Sigmoid colon (tissue), 7 donors: ENCODE results near the gene DNAJC30. TPM values are rescaled to one million over a fixed set of nuclear protein-coding genes. Genes with fewer than 3 reads are reported as not detected.

Experiments used
- DNase-seq: peaks from one replicate; pipeline ENCODE4 v3.0.0-alpha.2; 2019
- H3K27ac ChIP-seq, 4 donors: fragments of 200-600 bp; sonication (generic); one replicate each; pipeline ENCODE4 v1.5.1; 2016 to 2019; ENCODE audit warnings: mild to moderate bottlenecking in 1 of 4
- H3K27me3 ChIP-seq, 3 donors: fragments of 200-600 bp; sonication (generic); one replicate each; pipeline ENCODE4 v1.5.1; 2019; ENCODE audit warnings: mild to moderate bottlenecking in 1 of 3
- H3K36me3 ChIP-seq, 4 donors: fragments of 200-600 bp; sonication (generic); one replicate each; pipeline ENCODE4 v1.5.1; 2016 to 2019
- H3K4me1 ChIP-seq, 4 donors: fragments of 200-600 bp; sonication (generic); one replicate each; pipeline ENCODE4 v1.5.1; 2017 to 2019
- H3K4me3 ChIP-seq, 4 donors: fragments of 200-600 bp; sonication (generic); one replicate each; pipeline ENCODE4 v1.5.1; 2017 to 2019; ENCODE audit warnings: mild to moderate bottlenecking in 2 of 4, moderate library complexity in 1 of 4
- H3K9me3 ChIP-seq, 4 donors: fragments of 200-600 bp in 3 of 4; sonication (generic) in 3 of 4; one replicate each; pipeline versions ENCODE4 v1.5.1 to v1.6.1; 2013 to 2019
- CTCF ChIP-seq, 4 experiments: fragments of 450-650 bp in 3 of 4; fragments of 200-600 bp in 1 of 4; IDR thresholded peaks; one replicate each; pipeline ENCODE4 v1.5.1; 2016 to 2019; ENCODE audit warnings: antibody characterized with exemption in 4 of 4, mild to moderate bottlenecking in 3 of 4, moderate library complexity in 2 of 4
- EP300 ChIP-seq, 4 donors: sonication (generic); formaldehyde crosslinking; IDR thresholded peaks; one replicate each; pipeline ENCODE4 v1.6.1; 2017; ENCODE audit warnings: antibody characterized with exemption in 4 of 4
- POLR2A ChIP-seq, 2 donors: fragments of 450-650 bp; IDR thresholded peaks; one replicate each; pipeline ENCODE4 v1.6.1; 2016; ENCODE audit warnings: antibody characterized with exemption in 2 of 2, mild to moderate bottlenecking in 2 of 2, moderate library complexity in 2 of 2
- POLR2AphosphoS5 ChIP-seq, 4 donors: sonication (generic); formaldehyde crosslinking; IDR thresholded peaks; one replicate each; pipeline ENCODE4 v1.6.1; 2017; ENCODE audit warnings: antibody characterized with exemption in 4 of 4
- WGBS, 2 donors: extraction: QIAGEN DNeasy Blood & Tissue Kit; methylation state at CpG; one replicate each; pipeline ENCODE4 v1.1.7; 2013; 5-methylcytosine and 5-hydroxymethylcytosine counted together
- intact Hi-C: fragments of 100-400 bp; cut with DNase I; formaldehyde crosslinking; loops from one replicate; pipeline ENCODE4 v1.15.1; 2023
- polyA plus RNA-seq, 3 donors: library from polyadenylated mRNA; stranded (reverse); fragments of 200-250 nt; gene quantifications; one replicate each; pipeline ENCODE4 v1.2.3, GENCODE V29; 2013
- total RNA-seq, 4 donors: library from RNA; depleted of rRNA; stranded (reverse); fragments of >200 nt; gene quantifications; one replicate each; pipeline ENCODE4 v1.1.0, GENCODE V29; 2016
- donor health status: healthy with polysubstance abuse.
- donor health status: Bipolar disorder and iron deficiency.
- donor health status: healthy.

DNAJC30 gene
- total and polyA plus RNA-seq, 7 donors = 3.3 to 9.4 (median 6.6) TPM

- intact Hi-C loops = no loop called here
- 88 to 92% methylated on average over 7 of the region's 7 CpGs for WGBS, 2 donors
- Histone ChIP-seq H3K27ac (no peak overlapping the region), H3K4me1 (peaks cover 0 to 2% (median under 1%) of the 10 kb centered on the region in 4 donors), H3K9me3 (no peaks in the 10 kb centered on the region), H3K27me3 (no peaks in the 10 kb centered on the region), H3K36me3 (peaks cover 30 to 87% (median 39%) of the 10 kb centered on the region in 4 donors), H3K4me3 (no peak overlapping the region)
- no peak for DNase-seq
- TF ChIP-seq CTCF (IDR thresholded peaks at IDR 0.05) (no peak), EP300 (IDR thresholded peaks at IDR 0.05) (no peak), POLR2AphosphoS5 (IDR thresholded peaks at IDR 0.05) (no peak), POLR2A (IDR thresholded peaks at IDR 0.05) (no peak)
Measured at GRCh38 chr7:73698410-73698809, 15.2 kb upstream of the DNAJC30 start.

- Histone ChIP-seq H3K9me3 (no peaks in the 10 kb centered on the region), H3K36me3 (peaks cover 35 to 96% (median 50%) of the 10 kb centered on the region in 4 donors), H3K4me3 (no peak overlapping the region), H3K27ac (no peak overlapping the region), H3K4me1 (no peaks in the 10 kb centered on the region), H3K27me3 (no peaks in the 10 kb centered on the region)
- WGBS, 2 donors = 87 to 89% methylated on average over 4 of the region's 4 CpGs
- intact Hi-C loops = no loop called here
- no peak for DNase-seq
- TF ChIP-seq EP300 (IDR thresholded peaks at IDR 0.05) (no peak), POLR2A (IDR thresholded peaks at IDR 0.05) (no peak), CTCF (IDR thresholded peaks at IDR 0.05) (no peak), POLR2AphosphoS5 (IDR thresholded peaks at IDR 0.05) (no peak)
Measured at GRCh38 chr7:73696372-73696771, 13.1 kb upstream of the DNAJC30 start.

- Histone ChIP-seq H3K27me3 (no peaks in the 10 kb centered on the region), H3K36me3 (peaks cover 13 to 92% (median 54%) of the 10 kb centered on the region in 4 donors), H3K4me1 (no peaks in the 10 kb centered on the region), H3K9me3 (no peaks in the 10 kb centered on the region), H3K4me3 (no peak overlapping the region), H3K27ac (no peak overlapping the region)
- no peak for DNase-seq
- 86 to 90% methylated on average over 7 of the region's 7 CpGs for WGBS, 2 donors
- TF ChIP-seq POLR2AphosphoS5 (IDR thresholded peaks at IDR 0.05) (no peak), POLR2A (IDR thresholded peaks at IDR 0.05) (no peak), CTCF (IDR thresholded peaks at IDR 0.05) (no peak), EP300 (IDR thresholded peaks at IDR 0.05) (no peak)
- intact Hi-C loops = no loop called here
Measured at GRCh38 chr7:73690646-73691045, 7.4 kb upstream of the DNAJC30 start.

- intact Hi-C loops = no loop called here
Measured at GRCh38 chr7:73688288-73688687, 5.0 kb upstream of the DNAJC30 start.

More at GRCh38 chr7:73688288-73688687, 5.0 kb upstream of the DNAJC30 start:
- TF ChIP-seq CTCF (IDR thresholded peaks at IDR 0.05) (no peak), EP300 (IDR thresholded peaks at IDR 0.05) (no peak), POLR2A (IDR thresholded peaks at IDR 0.05) (no peak), POLR2AphosphoS5 (IDR thresholded peaks at IDR 0.05) (no peak)
- peaks cover 4 to 68% (median 40%) of the 10 kb centered on the region in 4 donors for H3K36me3 ChIP-seq
- DNase-seq = no peak
- no peaks in the 10 kb centered on the region for H3K27me3 ChIP-seq
- H3K27ac ChIP-seq = no peak overlapping the region
- H3K4me3 ChIP-seq = no peak overlapping the region
- H3K9me3 ChIP-seq = no peaks in the 10 kb centered on the region
- H3K4me1 ChIP-seq = peaks cover 0 to 10% (median 8%) of the 10 kb centered on the region in 4 donors
- 94 to 95% methylated on average over 8 of the region's 8 CpGs for WGBS, 2 donors
